Esophagus muscularis mucosa (tissue), 4 donors: Measurements from ENCODE around the gene HSPA12B. TPM values are rescaled to one million over a fixed set of nuclear protein-coding genes. Genes with fewer than 3 reads are reported as not detected.

Source experiments
- DNase-seq: peaks from one replicate; pipeline ENCODE4 v3.0.0-alpha.2; 2017; ENCODE audit errors: extremely low spot score
- H3K27ac ChIP-seq, 4 donors: fragments of 200-600 bp; sonication (generic); replicated peaks in 1 of 4; 1 replicate in 3 of 4; 2 replicates in 1 of 4; pipeline ENCODE4 v1.5.1; 2016 to 2019; ENCODE audit warnings: mild to moderate bottlenecking in 1 of 4
- H3K27me3 ChIP-seq, 4 donors: fragments of 200-600 bp; sonication (generic); one replicate each; pipeline versions ENCODE4 v1.5.1 to v1.6.0; 2016 to 2019
- H3K36me3 ChIP-seq, 4 donors: fragments of 200-600 bp; sonication (generic); one replicate each; pipeline ENCODE4 v1.5.1; 2016 to 2019
- H3K4me1 ChIP-seq, 4 donors: fragments of 200-600 bp; sonication (generic); one replicate each; pipeline ENCODE4 v1.5.1; 2016 to 2019
- H3K4me3 ChIP-seq, 4 donors: fragments of 200-600 bp; sonication (generic); 1 replicate in 2 of 4; 2 replicates in 2 of 4; pipeline ENCODE4 v1.5.1; 2016 to 2019; ENCODE audit warnings: mild to moderate bottlenecking in 4 of 4, moderate library complexity in 1 of 4
- H3K9me3 ChIP-seq, 4 donors: fragments of 200-600 bp; sonication (generic); 1 replicate in 3 of 4; 2 replicates in 1 of 4; pipeline ENCODE4 v1.5.1; 2016 to 2019
- EP300 ChIP-seq: sonication (generic); formaldehyde crosslinking; IDR thresholded peaks from one replicate; pipeline ENCODE4 v1.6.1; 2017; ENCODE audit warnings: antibody characterized with exemption
- POLR2A ChIP-seq: fragments of 450-650 bp; IDR thresholded peaks from one replicate; pipeline ENCODE4 v1.6.1; 2017; ENCODE audit warnings: antibody characterized with exemption, moderate library complexity, mild to moderate bottlenecking, low read depth
- POLR2AphosphoS5 ChIP-seq, 2 donors: sonication (generic); formaldehyde crosslinking; IDR thresholded peaks; one replicate each; pipeline ENCODE4 v1.6.1; 2017; ENCODE audit warnings: antibody characterized with exemption in 2 of 2
- WGBS: methylation state at CpG from one replicate; pipeline ENCODE4 v1.1.5; 2018; 5-methylcytosine and 5-hydroxymethylcytosine counted together
- intact Hi-C: fragments of 100-400 bp; cut with DNase I; formaldehyde crosslinking; loops from one replicate; pipeline ENCODE4 v1.15.1; 2023
- total RNA-seq, 4 donors: library from RNA; depleted of rRNA; stranded (reverse); fragments of >200 nt; gene quantifications; one replicate each; pipeline versions ENCODE4 v1.1.0 to v1.2.1, GENCODE V29; 2016
- TF ChIP-seq, protein P1 (sequence below), 3 experiments: fragments of 200-600 bp in 2 of 3; fragments of 450-650 bp in 1 of 3; sonication (generic) in 2 of 3; IDR thresholded peaks; one replicate each; pipeline ENCODE4 v1.5.1; 2017 to 2019; ENCODE audit warnings: antibody characterized with exemption in 3 of 3, mild to moderate bottlenecking in 2 of 3, moderate library complexity in 1 of 3

Gene HSPA12B
- total RNA-seq, 4 donors from 2014 or later = 8.9 to 22.2 (median 16.4) TPM

GRCh38 chr20:3719046-3719445 is 13.4 kb upstream of the HSPA12B start:
- Histone ChIP-seq H3K4me3 (no peak overlapping the region), H3K9me3 (no peaks in the 10 kb centered on the region), H3K4me1 (no peaks in the 10 kb centered on the region), H3K27me3 (peaks cover 0 to 10% (median 0%) of the 10 kb centered on the region in 4 donors), H3K36me3 (no peaks in the 10 kb centered on the region), H3K27ac (no peak overlapping the region)
- intact Hi-C loops = no loop called here
- DNase-seq = no peak
- whole genome bisulfite sequencing = 92% methylated on average over 4 of the region's 4 CpGs
- TF ChIP-seq POLR2A (no peak), POLR2AphosphoS5 (IDR thresholded peaks at IDR 0.05) (no peak), EP300 (no peak)
- TF ChIP-seq, protein P1, sequence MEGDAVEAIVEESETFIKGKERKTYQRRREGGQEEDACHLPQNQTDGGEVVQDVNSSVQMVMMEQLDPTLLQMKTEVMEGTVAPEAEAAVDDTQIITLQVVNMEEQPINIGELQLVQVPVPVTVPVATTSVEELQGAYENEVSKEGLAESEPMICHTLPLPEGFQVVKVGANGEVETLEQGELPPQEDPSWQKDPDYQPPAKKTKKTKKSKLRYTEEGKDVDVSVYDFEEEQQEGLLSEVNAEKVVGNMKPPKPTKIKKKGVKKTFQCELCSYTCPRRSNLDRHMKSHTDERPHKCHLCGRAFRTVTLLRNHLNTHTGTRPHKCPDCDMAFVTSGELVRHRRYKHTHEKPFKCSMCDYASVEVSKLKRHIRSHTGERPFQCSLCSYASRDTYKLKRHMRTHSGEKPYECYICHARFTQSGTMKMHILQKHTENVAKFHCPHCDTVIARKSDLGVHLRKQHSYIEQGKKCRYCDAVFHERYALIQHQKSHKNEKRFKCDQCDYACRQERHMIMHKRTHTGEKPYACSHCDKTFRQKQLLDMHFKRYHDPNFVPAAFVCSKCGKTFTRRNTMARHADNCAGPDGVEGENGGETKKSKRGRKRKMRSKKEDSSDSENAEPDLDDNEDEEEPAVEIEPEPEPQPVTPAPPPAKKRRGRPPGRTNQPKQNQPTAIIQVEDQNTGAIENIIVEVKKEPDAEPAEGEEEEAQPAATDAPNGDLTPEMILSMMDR (IDR thresholded peaks at IDR 0.05) = no peak

GRCh38 chr20:3720068-3720467 is 12.4 kb upstream of the HSPA12B start:
- WGBS = 85% methylated on average over 2 of the region's 2 CpGs

DNA sequence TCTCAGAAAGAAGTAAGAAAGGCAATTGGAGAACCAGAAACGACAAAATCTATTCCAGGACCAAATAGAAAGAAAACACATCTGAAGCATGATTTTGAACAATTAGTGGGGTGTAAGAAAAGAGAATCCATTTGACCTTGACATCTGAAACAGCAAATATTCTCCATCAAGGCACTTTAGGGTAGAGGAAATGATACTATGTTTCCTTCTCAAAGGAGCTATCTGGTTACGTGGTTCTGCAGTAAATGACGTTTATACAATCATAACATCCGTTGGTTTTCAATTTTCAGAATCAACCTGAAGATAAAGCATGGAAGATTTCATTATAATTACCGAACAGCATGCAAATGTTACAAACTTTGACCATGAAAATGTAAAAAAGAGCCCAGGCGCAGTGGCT is 11.9 kb upstream of the HSPA12B start:
- H3K27me3 ChIP-seq = peaks cover 0 to 10% (median 0%) of the 10 kb centered on the region in 4 donors
- intact Hi-C loops = no loop called here
- H3K36me3 ChIP-seq = no peaks in the 10 kb centered on the region
- 57% methylated on average over 6 of the region's 6 CpGs for WGBS
- H3K9me3 ChIP-seq = no peaks in the 10 kb centered on the region
- H3K4me3 ChIP-seq = no peak overlapping the region
- TF ChIP-seq POLR2AphosphoS5 (IDR thresholded peaks at IDR 0.05) (no peak), POLR2A (no peak), EP300 (no peak)
- TF ChIP-seq, protein P1 (IDR thresholded peaks at IDR 0.05) = no peak
- no peak for DNase-seq
- H3K27ac ChIP-seq = no peak overlapping the region
- H3K4me1 ChIP-seq = no peaks in the 10 kb centered on the region

More at GRCh38 chr20:3720068-3720467, 12.4 kb upstream of the HSPA12B start:
- Histone ChIP-seq H3K27me3 (peaks cover 0 to 10% (median 0%) of the 10 kb centered on the region in 4 donors), H3K36me3 (no peaks in the 10 kb centered on the region), H3K27ac (no peak overlapping the region), H3K9me3 (no peaks in the 10 kb centered on the region), H3K4me3 (no peak overlapping the region), H3K4me1 (no peaks in the 10 kb centered on the region)
- DNase-seq = no peak
- intact Hi-C loops = no loop called here
- TF ChIP-seq EP300 = no peak
- TF ChIP-seq, protein P1 (IDR thresholded peaks at IDR 0.05) = no peak
- TF ChIP-seq POLR2A = no peak
- TF ChIP-seq POLR2AphosphoS5 (IDR thresholded peaks at IDR 0.05) = no peak

DNA sequence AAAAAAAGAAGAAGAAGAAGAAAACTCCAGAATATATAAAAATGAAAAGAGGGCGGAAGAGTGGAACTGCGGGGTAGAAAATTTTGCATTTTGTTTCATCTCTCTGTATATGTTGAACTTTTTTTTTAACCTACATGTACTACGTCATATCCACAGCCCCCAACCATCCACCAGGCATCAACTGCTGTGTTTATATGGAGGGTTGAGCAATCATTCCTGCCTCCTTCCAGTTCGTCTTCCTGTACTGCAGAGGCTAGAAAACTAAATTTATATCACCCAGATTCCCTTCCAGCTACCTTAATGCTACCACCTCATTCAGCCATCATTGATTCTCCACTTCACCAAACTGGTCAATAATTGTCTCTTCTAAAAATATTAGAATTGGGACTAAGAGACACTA is 10.6 kb upstream of the HSPA12B start:
- whole genome bisulfite sequencing = 89% methylated on average over 4 of the region's 4 CpGs
- DNase-seq = no peak
- intact Hi-C loops = no loop called here

More for the DNA sequence above, 10.6 kb upstream of the HSPA12B start:
- H3K9me3 ChIP-seq = no peaks in the 10 kb centered on the region
- TF ChIP-seq, protein P1 (IDR thresholded peaks at IDR 0.05) = no peak
- TF ChIP-seq EP300 = no peak
- no peak for TF ChIP-seq POLR2AphosphoS5 (IDR thresholded peaks at IDR 0.05)
- no peak for TF ChIP-seq POLR2A
- no peak overlapping the region for H3K27ac ChIP-seq
- H3K36me3 ChIP-seq = no peaks in the 10 kb centered on the region
- peaks cover 0 to 14% (median 0%) of the 10 kb centered on the region in 4 donors for H3K27me3 ChIP-seq
- H3K4me3 ChIP-seq = no peak overlapping the region
- peaks cover 0 to 2% (median under 1%) of the 10 kb centered on the region in 4 donors for H3K4me1 ChIP-seq
